GM19193 (cell line): ENCODE measurements around the gene TUB.

Experiments used
- POLR2A ChIP-seq: IDR thresholded peaks from 4 replicates; pipeline ENCODE4 v1.6.1; 2011; ENCODE audit not compliant: insufficient read depth, insufficient read length; ENCODE audit errors: extremely low read depth

The TUB gene, protein sequence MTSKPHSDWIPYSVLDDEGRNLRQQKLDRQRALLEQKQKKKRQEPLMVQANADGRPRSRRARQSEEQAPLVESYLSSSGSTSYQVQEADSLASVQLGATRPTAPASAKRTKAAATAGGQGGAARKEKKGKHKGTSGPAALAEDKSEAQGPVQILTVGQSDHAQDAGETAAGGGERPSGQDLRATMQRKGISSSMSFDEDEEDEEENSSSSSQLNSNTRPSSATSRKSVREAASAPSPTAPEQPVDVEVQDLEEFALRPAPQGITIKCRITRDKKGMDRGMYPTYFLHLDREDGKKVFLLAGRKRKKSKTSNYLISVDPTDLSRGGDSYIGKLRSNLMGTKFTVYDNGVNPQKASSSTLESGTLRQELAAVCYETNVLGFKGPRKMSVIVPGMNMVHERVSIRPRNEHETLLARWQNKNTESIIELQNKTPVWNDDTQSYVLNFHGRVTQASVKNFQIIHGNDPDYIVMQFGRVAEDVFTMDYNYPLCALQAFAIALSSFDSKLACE

DNA sequence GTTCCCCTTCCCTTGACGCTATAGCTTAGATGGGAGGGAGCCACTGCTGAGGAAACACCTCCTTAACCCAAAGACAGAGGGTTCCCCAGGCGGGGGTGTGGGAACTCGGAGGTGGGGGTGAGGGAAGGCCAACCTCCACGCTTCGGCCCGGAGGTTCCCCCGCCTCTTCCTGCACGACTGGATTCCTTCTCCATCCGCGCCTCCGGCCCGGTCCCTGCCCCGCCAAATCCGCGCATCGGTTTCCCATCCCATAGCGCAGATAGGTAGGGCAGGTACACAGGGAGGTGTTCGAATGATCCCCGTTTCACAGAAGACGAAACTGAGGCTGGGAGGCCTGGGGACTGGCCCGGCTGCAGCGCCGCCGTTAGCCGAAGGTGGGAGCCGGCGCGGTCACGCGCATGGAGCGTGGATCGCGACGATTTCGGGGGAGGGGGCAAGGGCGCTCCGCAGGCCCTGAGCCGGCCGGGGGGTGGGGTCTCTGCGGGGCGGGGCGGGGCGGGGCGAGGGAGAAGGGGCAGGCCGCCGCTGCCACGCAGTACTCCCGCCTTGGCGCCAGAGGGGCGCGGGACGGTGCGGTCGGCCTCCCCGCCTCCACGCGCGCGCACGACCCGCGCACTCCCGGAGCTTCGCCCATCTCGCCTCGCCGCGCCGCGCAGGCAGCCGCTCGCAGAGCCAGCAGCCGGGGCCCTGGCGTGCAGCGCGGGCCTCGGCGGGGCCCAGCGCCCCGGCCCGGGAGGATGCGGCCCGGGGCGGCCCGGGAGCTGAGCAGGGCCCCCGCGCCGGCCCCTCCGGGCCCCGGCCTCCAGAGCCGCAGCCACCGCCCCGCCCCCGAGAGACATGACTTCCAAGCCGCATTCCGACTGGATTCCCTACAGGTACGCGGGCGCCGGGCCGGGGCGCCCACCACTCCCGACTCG lies at the start of gene TUB:
TSS of gene TUB (plus strand) at position 538 of the 917 bp plus-strand sequence. CDS start at position 838, 300 bp downstream.
- TF ChIP-seq POLR2A, result no peak

DNA sequence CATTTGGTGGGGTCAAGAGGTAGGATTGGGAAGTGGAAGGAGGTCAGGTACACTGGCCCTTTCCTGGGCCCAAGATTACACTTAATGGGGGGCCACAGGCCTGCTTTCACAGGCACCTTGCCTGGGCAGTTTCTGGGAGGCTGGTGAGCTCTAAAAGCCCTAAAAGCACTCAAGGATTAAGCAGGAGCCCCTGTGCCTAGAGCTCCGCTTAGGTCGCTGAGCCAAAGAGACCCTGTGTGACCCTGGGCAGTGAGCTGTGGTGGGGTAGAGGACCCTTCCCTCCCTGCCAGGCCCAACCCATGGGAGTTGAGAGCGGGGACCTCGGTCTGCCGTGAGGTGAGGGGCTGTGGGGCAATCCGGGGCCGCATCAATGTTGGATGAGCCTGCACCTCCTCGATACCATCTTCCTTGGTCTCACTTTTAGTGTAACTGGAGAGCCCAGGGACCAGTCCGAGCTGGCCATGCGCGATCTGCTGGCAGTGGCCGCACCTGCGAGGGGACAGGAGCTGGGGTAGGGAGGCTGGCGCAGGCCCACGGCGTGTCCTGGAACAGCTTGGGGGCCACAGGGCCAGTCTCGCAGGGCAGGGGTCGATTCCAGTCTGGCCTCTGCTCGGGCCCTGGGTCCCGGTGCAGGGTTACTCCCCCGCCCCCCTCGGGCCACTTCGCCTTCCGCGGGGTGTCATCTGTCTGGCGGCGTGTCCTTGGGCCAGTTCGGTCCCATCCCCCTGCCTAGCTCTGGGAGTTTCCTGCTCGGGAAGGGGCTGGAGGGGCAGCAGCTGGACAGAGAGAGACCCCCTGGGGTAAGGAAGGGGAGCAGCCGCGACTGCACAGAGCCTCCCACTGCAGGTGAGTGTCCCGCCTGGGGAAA lies 49.5 kb upstream of the TUB start:
- no peak for TF ChIP-seq POLR2A

DNA sequence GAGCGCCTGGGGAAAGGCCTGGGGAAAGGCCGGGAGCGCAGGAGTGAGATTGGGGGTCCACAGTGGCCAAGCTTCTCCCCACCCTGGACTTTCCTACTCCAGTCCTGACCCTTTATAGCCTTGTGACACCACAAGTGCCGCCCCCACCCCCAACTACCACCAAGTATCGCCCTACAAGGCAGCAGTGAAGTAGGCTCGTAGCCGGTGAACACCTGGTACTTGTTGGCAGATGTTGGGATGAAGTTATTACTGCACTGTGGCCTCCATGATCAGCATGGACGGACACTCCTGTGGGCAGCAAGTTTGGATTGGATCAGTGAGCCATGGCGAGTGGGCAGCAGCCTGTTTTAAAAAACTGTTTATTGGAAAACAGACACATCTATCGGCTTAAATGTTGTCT lies 48.9 kb upstream of the TUB start:
- TF ChIP-seq POLR2A, result no peak

DNA sequence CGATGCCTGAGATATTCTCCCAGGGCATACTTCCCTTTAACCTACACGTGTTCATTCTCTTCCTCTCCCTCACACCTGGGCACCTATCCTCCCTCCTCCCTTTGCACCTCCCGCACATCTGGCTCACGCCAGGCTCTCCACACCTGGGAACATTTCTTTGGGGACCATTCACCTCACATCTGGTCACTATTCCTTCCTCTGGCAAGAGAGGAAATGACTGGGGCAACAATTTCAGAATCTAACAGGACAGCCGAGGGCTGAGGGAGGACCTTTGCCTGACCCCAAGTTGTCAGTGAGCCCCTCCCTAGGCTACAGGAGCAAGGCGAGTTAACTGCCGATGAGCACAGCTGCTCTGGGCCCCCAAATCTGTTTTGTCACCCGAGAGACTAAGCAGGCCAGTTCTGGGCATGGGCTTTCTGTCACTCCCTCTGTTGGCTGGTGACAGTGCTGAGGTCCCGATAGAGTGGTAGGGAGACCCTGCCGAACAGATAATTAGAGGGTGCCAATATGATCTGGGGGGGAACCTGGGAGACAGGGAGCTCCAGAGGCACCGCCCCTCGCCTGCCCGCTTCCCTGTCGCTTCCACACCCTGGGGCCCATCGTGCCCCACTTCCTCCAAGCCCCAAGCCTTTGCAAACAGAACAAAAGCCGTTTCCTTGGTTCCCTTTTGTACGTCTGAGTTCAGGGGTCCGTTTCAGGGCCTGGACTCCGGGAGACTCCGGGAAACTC lies 48.3 kb upstream of the TUB start:
- no peak for TF ChIP-seq POLR2A

DNA sequence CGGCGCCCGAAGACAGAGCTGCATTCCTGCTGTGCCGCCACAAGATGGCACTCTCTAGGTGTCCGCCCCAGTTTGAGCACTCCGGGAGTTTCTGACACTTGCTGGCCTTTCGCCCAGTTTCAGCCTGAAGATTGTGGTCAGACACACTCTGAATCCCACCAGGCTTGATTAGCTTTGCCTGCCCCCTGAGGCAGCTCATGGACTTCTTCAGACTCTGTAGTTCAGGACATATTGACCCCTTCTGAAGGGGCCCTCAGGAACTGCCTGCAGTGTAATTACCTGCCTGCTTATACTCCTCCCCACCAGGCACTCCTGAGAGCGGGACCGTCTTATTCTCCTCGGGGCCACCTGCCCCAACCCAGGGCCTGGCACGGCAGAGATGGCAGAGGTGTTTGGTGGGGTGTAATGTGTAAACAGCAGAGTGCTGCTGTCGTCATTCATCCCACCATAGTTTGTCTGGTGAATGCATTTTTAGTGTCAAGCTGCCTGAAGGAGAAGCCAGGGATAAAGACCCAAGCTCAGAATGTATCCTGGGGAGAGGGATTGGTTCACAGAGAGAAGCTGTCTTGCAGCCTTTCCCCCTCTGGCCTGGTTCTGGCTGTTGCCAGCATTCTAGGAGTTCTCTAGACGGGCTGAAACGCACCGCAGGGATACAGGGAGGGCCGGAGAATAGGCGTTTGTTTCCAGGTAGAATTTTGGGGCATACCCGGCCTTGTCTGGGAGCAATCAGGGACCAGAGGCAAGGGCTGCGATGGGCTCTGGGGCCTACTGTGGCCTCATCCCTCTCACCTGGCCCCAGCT lies 47.5 kb upstream of the TUB start:
- no peak for TF ChIP-seq POLR2A

DNA sequence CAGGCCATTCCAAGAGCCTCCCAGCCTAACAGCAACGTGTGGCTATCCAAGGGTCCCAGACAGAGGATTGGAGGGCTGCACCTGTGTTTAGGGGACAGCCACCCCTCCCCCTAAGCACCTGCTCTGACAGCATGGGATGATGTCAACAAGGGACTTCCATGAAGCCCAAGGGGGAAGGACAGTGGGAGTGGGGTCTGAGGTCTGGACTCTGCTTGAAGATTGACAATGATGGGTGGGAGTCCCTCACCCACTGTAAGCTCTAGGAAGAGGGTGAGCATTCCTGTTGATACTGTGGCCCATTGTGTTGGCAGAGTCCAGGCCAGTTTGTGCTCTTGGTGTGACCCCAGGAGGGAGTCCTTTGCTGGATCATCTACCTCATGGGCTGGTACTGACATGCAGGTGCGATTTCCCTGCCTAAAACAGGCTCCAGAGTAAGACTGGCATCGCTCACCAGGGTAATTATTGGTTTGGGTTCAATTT lies 46.9 kb upstream of the TUB start:
- no peak for TF ChIP-seq POLR2A

DNA sequence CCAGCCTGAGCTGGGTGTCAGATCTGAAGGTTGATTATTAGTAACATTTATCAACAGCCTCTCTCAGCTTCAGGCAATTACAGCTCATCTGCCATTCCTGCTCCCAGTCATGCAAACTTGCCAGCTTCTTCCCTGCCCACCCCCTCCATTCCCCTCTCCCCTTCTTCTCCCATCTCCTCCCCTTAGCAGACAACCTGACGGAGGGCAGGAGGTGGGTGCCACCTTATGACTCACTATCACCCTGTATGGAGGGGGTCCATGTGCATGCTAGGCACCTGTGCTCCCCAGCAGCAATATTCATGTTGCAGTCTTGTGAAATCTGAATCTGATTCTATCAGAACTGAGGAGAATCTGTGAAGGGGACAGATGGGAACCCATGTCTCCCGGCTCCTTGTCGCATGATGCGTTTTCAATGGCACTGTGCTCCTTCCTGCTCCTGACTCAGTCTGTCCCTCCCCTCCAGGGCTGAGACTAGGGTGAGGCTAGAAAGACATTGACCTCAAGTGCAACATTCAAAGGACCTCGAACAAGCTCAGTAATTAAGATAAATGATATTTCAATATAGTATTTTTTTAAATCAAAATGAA lies 46.3 kb upstream of the TUB start:
- no peak for TF ChIP-seq POLR2A

DNA sequence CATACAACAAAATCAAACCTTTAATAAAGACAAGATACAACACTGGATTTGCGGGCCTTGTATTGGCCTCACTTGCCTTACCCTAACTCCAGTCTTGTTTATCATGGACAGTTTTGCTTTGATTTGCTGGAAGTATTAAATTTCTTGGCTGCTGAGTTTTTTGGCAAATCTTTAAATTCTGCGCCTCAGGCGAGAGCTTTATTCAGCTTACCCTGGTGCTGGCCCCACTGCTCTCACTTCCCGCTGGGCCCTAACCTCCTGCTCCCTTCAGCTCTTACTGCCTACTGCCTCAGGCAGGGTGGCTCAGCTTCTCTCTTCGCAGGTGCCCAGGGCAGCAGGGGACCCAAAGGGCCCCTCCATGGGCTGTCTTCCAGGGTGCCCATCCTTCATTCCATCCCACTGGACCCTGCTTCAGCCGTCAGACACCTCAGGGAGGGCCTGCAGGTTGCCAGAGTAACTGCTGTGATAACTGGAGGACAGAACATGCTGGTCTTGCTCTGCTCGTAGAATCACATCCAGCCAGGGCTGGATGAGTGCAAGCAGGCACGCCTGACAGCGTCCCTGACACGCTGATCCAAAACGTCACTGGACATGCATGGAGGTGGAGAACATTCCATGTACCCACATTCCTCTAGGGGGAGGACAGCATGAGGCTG lies 45.7 kb upstream of the TUB start:
- TF ChIP-seq POLR2A, result no peak

DNA sequence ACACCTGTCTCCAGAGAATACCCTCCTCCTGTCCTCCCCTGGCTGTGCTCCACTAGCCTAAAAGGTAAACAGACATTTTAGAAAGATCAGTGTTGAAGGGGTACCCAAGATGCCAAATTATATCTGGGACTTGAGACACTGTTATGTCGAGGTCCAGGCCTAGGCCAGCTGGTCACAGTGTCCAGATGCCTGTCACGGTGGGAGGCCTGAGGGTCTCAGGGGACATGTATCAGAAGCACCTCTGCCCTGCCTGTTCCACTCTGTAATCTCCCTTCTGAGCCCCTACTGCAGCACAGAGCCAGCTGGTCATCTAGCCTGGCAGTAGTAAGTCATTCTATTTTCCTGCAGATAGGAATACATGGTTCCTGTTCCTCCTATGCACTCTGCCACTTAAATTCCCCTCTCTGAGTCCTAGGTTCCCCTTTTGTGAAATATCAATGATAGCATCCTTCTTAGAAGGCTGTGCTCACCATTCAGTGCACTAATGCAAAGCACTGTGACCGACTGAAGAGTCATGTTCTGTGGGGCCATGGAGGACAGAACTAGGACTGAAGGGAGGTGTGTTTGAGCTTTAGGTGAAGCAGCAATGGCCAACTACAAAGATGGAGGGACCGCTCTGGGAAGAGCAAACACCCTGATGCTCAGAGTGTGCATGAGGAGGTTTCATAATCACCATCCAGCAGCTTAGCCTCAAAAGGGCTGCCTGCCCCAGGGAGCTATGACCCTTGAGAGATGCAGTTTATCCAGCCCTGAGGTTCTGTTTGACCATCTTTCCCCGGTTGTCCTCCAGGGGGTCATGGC lies 44.8 kb upstream of the TUB start:
- no peak for TF ChIP-seq POLR2A

DNA sequence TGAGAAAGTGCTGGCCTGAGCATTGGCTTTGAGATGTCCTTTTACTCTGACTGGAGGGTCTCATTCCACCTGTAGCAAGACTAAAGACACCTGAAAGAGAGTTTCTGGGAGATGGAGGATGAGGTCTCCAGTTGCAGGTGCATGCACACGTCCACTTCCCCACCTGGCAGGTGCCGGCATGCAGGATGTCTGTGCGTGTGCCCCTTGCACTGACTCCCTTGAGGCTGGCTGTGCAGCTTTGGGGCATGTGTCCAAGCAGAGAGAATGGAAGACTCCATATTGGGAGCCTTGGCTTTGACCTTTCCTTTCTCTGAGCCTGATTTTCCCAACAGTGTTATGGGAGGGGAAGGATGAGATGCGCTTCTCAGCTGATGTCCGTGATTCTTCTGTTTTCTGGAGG lies 44.0 kb upstream of the TUB start:
- TF ChIP-seq POLR2A, result no peak

DNA sequence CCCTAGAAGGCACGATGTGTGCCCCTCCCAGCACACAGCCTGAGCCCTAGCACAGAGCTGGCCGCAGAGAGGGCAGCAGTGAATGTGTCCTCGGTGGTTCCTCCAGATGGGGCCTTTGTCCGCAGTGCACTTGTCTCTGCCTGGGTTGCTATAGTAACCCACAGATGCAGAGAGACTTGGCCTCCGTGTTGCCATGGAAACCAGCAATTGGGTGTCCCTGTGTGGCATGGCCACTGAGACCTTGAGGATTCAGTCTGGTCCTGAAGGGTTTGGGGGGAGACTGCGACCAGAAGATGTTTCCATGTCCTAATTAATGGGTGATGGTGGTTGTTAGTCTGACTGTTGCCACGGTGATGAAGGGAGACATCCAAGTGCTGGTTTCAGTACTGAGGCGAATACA lies 42.6 kb upstream of the TUB start:
- no peak for TF ChIP-seq POLR2A
